Measurements from ENCODE around the gene STX3. TPM values are rescaled to one million over a fixed set of nuclear protein-coding genes. Genes with fewer than 3 reads are reported as not detected.

The STX3 gene
- total and polyA plus RNA-seq, 2 of the 13 experiments (the other 11 are each of a cell fraction or from before 2014, with no cell fraction given), result 16.5 to 24.0 TPM

- Histone ChIP-seq H3K9ac (ENCODE audit: insufficient read depth, low read depth, low read length) (no peak overlapping the region), H2AFZ (ENCODE audit: low read length) (no peak overlapping the region), H3K4me2 (ENCODE audit: low read depth, low read length) (no peak overlapping the region), H3K4me3 (replicated peaks in 1 of 3; ENCODE audit: insufficient read depth in 1 of 3, low read depth in 2 of 3, low read length in 3 of 3) (no peak overlapping the region), H3K4me1 (ENCODE audit: insufficient read depth, low read length) (peaks cover 23% of the 10 kb centered on the region), H4K20me1 (ENCODE audit: insufficient read depth, low read length) (no peaks in the 10 kb centered on the region), H3K79me2 (ENCODE audit: insufficient read depth, low read length) (peaks cover 2% of the 10 kb centered on the region), H3K9me3 (ENCODE audit: low read length) (no peaks in the 10 kb centered on the region), H3K27me3 (ENCODE audit: control insufficient read depth in 1 of 2, insufficient read depth in 2 of 2, low read length in 2 of 2) (no peaks in the 10 kb centered on the region), H3K36me3 (replicated peaks in 1 of 2; ENCODE audit: control insufficient read depth in 1 of 2, insufficient read depth in 2 of 2, low read length in 2 of 2) (peaks cover 0 to 2% of the 10 kb centered on the region in 2 experiments; a peak in 2 of 5 replicates), H3K27ac (ENCODE audit: extremely low read length, insufficient read depth, low read length) (no peak overlapping the region)
- no peak for DNase-seq (ENCODE audit: low spot score)
- CTCF ChIA-PET (ENCODE audit: low intra/inter-chr PET ratio, low total read pairs), result no interaction called here
- no peak for ATAC-seq
- intact Hi-C loops (cut with micrococcal nuclease; ENCODE audit: unreplicated experiment), result no loop called here
- no TSS peak for BruUV-seq (replicated peaks)
- in situ Hi-C loops (cut with HindIII; ENCODE audit: extremely low pct_ligation_motif_present, low pct_unique_long_range_greater_than_20kb), result no loop called here
- no peak for FAIRE-seq
- POLR2A ChIA-PET, result no interaction called here
- 97% methylated on average over 5 of the region's 5 CpGs for WGBS (ENCODE audit: low lambda C conversion rate)
- TF ChIP-seq ZFP41 (CRISPR knock-in tag; IDR thresholded peaks at IDR 0.05; ENCODE audit: borderline replicate concordance) (no peak), ZNF569 (CRISPR knock-in tag; IDR thresholded peaks at IDR 0.05; ENCODE audit: borderline replicate concordance) (no peak), FIP1L1 (IDR thresholded peaks at IDR 0.05; ENCODE audit: borderline replicate concordance, insufficient read depth, low read depth, low read length) (no peak), ZNF737 (CRISPR knock-in tag; IDR thresholded peaks at IDR 0.05; ENCODE audit: borderline replicate concordance) (no peak), ZNF337 (CRISPR knock-in tag; IDR thresholded peaks at IDR 0.05; ENCODE audit: borderline replicate concordance, low read depth) (no peak), ZNF354B (CRISPR knock-in tag; IDR thresholded peaks at IDR 0.05) (no peak), BHLHE40 (IDR thresholded peaks at IDR 0.05; ENCODE audit: low read length) (no peak), ZFP37 (CRISPR knock-in tag; IDR thresholded peaks at IDR 0.05; ENCODE audit: borderline replicate concordance) (no peak), KLF12 (CRISPR knock-in tag; IDR thresholded peaks at IDR 0.05; ENCODE audit: borderline replicate concordance) (no peak), FOXC1 (CRISPR knock-in tag; IDR thresholded peaks at IDR 0.05; ENCODE audit: borderline replicate concordance) (no peak), NFIC (IDR thresholded peaks at IDR 0.05; ENCODE audit: low read length) (no peak), CEBPB (IDR thresholded peaks at IDR 0.05; ENCODE audit: borderline replicate concordance, low read depth, low read length) (no peak)
- TF ChIP-seq, protein P1, sequence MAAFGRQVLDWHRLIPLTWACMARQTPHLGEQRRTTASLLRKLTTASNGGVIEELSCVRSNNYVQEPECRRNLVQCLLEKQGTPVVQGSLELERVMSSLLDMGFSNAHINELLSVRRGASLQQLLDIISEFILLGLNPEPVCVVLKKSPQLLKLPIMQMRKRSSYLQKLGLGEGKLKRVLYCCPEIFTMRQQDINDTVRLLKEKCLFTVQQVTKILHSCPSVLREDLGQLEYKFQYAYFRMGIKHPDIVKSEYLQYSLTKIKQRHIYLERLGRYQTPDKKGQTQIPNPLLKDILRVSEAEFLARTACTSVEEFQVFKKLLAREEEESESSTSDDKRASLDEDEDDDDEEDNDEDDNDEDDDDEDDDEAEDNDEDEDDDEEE (CRISPR knock-in tag; IDR thresholded peaks at IDR 0.05), result no peak
- TF ChIP-seq, protein P2, sequence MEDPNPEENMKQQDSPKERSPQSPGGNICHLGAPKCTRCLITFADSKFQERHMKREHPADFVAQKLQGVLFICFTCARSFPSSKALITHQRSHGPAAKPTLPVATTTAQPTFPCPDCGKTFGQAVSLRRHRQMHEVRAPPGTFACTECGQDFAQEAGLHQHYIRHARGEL (CRISPR knock-in tag; IDR thresholded peaks at IDR 0.05), result no peak
- TF ChIP-seq, protein P3, sequence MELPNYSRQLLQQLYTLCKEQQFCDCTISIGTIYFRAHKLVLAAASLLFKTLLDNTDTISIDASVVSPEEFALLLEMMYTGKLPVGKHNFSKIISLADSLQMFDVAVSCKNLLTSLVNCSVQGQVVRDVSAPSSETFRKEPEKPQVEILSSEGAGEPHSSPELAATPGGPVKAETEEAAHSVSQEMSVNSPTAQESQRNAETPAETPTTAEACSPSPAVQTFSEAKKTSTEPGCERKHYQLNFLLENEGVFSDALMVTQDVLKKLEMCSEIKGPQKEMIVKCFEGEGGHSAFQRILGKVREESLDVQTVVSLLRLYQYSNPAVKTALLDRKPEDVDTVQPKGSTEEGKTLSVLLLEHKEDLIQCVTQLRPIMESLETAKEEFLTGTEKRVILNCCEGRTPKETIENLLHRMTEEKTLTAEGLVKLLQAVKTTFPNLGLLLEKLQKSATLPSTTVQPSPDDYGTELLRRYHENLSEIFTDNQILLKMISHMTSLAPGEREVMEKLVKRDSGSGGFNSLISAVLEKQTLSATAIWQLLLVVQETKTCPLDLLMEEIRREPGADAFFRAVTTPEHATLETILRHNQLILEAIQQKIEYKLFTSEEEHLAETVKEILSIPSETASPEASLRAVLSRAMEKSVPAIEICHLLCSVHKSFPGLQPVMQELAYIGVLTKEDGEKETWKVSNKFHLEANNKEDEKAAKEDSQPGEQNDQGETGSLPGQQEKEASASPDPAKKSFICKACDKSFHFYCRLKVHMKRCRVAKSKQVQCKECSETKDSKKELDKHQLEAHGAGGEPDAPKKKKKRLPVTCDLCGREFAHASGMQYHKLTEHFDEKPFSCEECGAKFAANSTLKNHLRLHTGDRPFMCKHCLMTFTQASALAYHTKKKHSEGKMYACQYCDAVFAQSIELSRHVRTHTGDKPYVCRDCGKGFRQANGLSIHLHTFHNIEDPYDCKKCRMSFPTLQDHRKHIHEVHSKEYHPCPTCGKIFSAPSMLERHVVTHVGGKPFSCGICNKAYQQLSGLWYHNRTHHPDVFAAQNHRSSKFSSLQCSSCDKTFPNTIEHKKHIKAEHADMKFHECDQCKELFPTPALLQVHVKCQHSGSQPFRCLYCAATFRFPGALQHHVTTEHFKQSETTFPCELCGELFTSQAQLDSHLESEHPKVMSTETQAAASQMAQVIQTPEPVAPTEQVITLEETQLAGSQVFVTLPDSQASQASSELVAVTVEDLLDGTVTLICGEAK (IDR thresholded peaks at IDR 0.05), result no peak
- TF ChIP-seq, protein P3 (CRISPR knock-in tag; IDR thresholded peaks at IDR 0.05), result no peak
Measured at GRCh38 chr11:59773083-59773440, 17.9 kb downstream of the STX3 start.
